NCI-H1092 (cell line): Measurements from ENCODE around the gene EXOC4.
"Not testable (repeated sequence)": the region's sequence is repeated elsewhere in the genome, so short reads cannot be mapped to it uniquely, and the experiment has no call there.

Source experiments
- DNase-seq: peaks from one replicate; lab custom pipeline; 2025; lab: John Stamatoyannopoulos, UW

The EXOC4 gene

DNA sequence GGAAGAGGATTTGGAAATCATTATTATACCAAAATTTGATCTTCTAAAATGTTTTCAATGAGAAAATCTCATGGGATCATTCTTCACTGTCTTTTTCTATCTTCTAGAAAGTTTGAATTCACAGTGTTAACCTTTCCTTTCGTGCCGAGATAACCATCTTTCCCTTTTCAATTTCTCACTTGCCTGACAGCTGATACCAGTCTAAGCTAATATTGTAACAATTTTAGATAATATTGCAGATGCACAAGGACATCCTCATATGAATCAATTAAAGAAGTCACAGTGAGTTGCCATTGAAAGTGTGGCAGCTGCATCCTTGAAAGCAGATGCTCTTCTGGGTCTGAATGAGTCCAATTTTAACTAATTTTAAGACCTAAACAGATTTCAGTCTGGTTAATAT is 734.7 kb downstream of the EXOC4 start:
- no peak for DNase-seq

DNA sequence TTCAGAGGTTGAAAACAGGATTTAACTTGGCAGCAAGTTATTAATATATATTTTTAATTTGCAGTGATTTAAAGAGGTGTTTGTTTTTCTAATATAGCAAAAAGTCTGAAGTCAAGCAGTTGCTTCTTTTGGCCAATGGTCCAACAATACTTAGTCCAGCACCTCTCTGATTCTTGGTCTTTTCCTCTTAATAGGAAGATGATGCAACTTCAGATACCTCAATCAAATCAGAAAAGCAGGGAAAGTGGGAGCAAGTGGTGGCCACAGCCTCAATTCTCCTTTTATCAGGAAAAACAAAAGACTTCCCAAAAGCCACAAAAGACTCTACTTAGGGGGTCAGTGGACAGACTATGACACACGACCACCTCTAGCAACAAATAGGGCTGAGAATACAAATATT is 740.7 kb downstream of the EXOC4 start:
- DNase-seq, result no peak

DNA sequence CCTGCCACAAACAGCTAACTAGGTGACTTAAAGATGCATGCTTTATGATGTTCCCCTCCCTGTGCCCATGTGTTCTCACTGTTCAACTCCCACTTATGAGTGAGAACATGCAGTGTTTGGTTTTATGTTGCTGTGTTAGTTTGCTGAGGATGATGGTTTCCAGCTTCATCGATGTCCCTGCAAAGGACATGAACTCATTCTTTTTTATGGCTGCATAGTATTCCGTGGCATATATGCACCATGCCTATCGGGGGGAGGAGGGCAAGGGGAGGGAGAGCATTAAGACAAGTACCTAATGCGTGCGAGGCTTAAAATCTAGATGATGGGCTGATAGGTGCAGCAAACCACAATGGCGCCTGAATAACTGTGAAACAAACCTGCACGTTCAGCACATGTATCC is 741.2 kb downstream of the EXOC4 start:
- DNase-seq, result not testable (repeated sequence)

DNA sequence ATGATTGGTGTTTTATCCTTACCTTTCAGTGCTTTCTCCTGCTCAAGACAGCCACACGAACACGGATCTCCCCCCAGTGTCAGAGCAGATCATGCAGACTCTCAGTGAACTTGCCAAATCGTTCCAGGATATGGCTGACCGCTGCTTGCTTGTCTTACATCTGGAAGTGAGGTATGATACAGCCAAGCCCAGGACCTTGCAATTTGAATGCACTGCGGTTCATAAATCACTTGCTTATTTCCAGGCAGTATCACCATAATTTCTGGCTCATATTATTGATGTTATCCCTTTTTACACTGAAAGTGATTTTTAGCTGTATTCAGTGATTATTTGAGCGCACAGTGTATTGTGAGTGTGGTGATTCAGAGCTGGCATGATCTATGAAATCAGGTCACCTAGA is 744.6 kb downstream of the EXOC4 start:
- no peak for DNase-seq

DNA sequence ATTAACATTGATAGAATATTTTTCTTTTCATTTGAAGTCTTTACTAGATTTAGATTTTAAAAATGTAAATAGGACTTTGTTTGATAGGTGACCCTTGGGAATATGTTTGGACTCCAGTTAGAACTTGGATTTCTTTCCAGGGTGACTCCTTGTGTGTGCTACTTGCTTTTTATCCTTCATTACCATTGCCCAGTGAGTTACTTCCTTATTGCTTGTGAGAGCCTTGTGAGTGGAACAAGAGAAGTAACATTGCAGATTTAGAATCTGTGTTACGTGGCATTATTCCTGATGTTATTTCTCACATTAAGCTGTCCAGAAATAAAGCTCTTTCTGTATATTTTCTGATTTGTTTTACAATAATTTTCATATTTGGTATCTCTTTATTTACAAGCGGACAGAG is 746.3 kb downstream of the EXOC4 start:
- DNase-seq, result no peak

DNA sequence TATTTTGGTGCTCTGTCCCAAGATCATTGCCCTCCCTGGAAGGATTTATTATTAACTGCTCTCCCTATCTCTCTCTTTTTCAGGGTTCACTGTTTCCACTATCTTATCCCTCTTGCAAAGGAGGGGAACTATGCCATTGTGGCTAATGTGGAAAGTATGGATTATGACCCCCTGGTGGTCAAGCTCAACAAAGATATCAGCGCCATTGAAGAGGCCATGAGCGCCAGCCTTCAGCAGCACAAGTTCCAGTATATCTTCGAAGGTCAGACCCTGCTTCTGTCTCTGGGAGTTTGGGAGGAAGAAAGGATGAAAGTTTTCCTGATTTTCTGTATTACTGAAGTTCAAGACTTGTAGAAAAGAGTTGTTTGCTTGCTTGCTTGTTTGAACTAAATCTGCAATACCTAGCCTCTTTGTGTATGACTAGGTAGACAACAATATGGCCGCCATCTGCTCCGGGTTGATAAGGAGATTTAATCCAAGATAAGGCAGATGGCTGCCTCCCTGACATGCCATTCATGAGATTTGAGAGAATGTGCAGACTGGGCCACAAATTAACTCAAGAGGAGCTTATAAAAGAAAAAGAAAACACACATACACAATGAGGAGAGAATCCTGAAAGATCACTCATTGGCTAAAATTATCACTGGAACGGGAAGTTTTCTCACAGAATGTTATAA is 752.1 kb downstream of the EXOC4 start:
- DNase-seq, result no peak

DNA sequence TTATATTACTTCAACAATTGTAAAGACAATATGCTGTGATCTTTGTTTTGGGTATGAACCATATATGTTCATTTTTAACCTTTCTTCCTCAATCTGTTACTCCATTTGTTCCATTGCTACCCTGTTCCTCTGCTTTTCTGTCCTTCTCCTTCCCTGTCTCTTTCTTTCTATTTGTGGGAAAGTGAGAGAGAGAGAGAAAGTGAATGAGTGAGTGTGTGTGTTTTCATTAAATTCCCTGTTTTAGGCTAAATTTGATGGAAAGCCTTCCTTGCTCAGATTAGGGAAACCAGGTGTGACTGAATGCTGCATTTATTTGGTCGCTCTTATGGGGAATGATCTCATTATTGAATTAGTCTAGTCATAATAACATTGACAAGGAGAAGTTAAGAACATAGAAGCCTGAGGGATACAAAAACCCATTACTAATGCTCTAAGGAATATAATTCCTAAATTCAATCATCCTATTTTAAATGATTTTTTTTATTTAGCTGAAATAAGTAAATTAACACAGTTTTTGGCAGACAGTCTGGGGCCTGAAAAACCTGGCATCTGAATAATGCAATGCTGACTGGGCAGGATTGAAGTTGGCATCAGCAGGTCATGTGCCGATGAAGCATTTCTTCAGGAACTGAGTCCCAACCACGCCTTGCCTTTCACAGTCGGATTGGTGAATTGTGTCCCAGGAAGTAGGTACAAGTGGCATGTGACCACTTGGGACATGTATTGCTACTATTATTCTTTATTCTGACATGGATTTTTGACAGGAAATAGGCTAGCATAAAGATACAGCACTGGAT is 756.6 kb downstream of the EXOC4 start:
- DNase-seq, result no peak

DNA sequence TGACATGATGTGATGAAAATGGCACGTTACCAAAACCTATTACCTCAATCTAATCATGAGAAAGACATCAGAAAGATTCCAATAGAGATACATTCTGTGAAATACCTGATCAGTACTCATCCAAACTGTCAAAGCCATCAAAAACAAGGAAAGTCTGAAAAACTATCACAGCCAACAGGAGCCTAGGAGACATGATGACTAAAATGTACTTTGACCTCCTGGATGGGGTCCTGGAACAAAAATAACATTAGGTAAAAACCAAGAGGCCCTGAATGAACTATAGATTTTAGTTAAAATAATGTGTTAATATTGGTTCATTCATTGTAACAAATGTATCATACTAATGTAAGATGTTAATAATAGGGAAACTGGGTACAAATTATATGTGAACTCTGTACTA is 760.4 kb downstream of the EXOC4 start:
- DNase-seq, result no peak

DNA sequence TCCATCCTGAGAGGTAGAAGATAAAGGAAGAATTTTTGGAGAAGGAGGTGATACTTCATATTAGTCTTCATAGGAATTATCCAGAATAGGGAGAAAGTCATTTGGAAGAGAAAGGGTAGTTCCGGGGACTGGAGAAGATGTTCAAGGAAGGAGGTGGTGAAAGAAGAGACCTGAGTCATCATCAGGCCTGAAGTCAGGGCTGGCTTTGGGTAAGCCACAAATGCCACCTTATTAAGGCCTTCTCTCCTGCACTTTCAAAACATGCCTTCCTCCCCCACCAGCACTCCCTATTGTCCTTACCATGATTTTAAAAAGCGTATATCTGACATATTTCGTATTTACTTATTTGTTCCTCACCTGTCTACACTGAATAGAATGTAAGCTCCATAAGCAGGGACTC is 762.1 kb downstream of the EXOC4 start:
- DNase-seq, result no peak

DNA sequence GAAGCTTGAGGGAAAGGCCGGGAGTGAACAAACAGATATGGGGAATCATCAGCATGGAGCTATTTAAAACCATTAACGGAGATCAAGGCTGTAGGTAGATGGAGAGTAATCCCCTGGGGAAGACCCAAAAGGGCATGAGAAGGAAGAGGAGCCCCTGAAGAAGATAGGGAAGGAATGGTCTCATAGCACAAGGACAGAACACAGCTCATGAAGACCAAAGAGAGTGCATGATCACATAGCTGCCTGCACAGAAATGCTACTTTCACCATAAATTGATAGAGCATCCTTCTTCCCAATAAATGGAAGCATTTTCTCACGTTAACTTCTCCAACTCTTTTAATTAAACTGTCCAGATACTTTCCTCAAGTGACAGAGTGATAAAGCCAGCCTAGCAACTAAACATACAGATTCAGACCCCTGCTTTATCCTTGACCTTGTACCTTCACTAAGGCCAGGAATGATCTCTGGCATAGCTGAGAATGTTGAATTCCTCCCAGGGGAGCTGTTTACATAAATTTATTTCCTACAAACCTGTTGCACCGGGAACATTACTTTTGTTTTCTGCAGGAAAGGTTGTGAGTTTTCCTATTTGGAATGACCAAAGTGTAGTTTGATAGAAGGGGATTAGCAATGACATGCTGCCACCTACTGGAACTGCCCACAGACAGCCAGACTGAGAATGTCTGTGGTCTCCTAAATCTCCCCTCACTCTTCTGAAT is 763.5 kb downstream of the EXOC4 start:
- DNase-seq, result peak; percentile 59

DNA sequence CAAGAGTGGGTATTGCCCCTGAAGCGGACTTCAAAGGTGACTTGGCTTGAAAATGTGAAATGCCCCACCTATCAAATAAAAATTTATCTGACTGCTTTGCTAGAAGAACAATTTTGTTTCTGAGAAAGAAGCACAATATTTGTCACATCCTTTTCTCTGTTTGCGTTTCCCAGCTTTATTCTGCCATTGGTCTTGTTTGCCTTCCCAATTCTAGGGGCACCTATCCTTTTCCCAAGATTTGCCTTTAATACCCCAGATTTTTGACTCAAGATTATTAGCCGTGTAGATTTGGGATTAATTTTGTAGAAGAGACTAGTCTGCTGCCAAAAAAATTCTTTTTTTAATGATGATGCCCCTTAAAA is 764.0 kb downstream of the EXOC4 start:
- DNase-seq, result no peak

DNA sequence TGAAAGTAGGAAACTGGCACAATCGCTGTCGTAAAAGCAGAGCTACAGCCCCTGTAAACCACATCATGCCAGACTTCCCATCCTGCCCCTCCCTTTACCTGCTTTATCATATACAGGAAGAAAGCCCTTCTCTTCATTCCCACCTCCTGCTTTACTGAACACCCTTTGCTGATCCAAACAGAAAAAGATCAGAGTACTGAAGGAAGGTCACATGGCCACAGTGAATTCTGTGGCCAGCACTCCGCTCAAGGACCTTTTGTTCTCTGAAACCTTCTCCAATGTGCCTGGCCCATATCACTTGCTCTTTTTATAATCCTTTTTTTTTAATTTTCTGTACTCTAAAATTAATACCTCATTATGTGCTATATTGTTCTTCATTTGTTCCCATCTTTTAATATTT is 765.4 kb downstream of the EXOC4 start:
- no peak for DNase-seq

DNA sequence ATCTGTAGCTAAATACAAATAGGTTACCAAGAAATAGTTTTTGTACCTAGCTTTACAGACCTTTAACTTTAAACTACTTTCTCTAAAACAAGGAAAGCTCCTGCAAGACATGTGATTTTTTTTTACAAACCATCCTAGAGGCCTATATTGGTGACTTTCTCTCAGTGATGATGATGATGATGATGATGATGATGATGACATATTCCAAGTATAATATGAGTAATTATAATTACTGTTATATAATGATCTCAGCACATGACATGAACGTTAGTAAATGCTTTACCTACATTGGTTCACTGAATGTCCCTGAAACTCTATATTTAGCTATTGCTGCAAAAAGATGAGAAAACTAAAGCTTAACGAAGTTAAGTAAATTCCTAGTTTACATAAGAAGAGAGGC is 766.4 kb downstream of the EXOC4 start:
- DNase-seq, result no peak

DNA sequence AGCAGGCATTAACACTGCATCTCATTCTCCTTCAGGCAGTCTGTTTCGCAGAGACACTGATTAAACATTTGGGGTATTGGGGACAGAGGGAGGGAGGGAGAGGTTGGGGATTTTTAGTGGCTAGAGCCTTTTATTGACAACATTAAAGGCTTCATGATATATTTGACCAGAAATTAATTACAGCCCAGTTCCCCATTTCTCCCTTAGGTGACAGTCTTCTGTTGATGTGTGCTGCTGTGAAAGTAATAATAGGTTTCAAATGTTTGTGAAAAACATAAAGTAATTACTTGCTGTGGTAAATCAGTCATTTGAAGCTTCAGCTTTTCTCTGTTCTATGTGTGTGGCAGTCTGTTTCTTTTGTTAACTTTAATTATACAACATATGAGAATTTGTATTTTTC is 769.0 kb downstream of the EXOC4 start:
- DNase-seq, result no peak

DNA sequence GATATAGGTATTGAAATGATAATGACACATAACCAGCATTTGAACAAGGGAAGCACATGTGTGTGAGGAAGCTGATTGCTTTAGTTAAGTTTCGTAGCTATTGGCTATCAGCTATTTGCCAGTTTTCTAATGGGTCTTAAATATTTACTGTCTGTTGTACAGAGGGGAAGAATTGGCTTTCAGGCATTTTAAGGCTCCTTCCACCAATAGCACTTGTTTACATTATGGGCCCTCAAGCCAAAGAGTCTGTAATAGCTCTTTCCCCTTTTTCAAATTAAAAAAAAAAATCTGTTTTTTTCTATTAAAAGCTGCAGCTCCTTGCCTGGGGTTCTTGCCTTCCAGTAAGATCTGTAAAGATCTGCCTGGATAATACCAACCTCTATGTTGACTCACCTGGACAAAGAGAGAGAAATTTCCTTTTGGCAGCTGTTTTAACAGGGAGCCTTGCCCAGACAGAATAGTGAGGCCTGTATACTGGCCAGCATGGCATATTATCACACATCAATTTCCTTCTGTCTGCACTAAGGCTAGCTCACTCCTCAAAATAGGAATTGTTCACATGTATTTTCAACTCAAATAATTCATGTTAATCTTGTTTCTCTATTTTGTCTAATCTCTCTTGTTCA is 769.5 kb downstream of the EXOC4 start:
- peak; percentile 5 for DNase-seq

DNA sequence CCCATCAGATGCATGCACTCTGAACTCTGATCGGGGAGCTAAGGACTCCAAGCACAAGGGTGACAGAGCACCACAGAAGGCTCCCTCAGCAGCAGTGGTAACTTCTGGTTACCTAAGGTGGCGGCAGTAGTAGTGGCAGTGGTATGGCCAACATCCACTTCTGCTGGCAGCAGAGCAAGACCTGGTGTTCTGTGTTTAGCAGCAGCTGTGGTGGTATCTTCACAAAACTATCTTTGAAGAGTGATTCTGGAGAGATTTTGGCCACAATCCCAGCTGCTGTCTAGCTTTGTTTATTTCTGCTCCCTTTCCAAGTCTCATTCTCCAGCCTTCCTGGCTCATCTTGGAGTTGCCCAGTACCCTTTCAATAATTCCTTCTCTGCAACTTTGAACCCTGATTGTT is 771.9 kb downstream of the EXOC4 start:
- no peak for DNase-seq

DNA sequence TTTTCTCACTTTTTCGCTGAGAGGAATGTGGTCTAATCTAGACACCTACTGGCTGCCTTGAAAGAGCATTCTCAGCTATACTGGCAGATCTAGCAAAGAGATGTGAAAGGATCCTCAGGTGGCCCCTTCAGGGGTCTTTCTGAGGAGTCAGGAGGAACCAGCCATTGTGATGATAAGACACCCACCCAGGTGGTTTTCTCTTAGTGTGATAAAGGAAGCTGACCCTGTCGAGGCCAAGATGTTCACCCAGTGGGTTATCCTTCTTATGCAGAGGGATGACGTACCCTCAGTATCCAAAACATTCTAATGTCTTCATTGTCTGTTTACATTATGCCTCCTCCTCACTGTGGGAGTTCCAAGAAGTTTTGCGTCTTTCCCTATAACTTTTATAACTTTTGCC is 776.0 kb downstream of the EXOC4 start:
- no peak for DNase-seq

DNA sequence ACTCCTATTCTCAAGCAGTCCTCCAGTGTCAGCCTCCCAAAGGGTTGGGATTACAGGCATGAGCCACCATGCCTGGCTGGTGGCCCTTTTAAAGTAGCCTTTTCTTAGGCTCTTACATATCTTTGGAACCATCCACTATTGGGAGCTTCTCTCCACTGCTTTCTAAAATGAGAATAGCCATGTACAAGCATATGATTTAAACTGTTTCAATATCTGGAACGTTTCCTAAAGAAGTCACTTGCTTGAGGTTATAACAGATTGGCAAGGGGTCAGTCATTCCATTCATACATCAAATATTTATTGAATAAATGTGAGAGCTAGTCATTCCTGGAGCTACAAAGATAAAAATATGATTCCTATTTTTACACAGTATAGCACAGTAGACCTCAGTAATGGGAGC is 776.9 kb downstream of the EXOC4 start:
- DNase-seq, result no peak

DNA sequence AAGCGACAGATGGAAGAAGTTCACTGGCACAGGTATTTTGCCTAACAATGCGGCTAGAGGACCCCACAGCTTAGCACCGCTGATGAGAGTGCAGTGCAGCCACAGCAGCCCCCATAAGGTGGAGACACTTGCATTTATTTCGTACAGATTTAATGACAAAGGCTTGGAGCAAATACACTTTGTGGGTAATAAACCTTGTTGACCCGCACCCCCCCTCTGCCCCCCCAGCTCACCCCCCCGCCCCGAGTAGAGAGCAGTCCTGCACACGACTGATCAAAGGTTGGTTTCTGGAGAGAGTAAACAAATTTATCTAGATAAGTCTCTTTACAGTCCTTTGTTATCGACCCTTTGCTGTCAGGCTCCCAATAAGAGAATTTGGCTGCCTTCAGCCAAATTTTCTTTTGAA is 777.6 kb downstream of the EXOC4 start:
- no peak for DNase-seq

DNA sequence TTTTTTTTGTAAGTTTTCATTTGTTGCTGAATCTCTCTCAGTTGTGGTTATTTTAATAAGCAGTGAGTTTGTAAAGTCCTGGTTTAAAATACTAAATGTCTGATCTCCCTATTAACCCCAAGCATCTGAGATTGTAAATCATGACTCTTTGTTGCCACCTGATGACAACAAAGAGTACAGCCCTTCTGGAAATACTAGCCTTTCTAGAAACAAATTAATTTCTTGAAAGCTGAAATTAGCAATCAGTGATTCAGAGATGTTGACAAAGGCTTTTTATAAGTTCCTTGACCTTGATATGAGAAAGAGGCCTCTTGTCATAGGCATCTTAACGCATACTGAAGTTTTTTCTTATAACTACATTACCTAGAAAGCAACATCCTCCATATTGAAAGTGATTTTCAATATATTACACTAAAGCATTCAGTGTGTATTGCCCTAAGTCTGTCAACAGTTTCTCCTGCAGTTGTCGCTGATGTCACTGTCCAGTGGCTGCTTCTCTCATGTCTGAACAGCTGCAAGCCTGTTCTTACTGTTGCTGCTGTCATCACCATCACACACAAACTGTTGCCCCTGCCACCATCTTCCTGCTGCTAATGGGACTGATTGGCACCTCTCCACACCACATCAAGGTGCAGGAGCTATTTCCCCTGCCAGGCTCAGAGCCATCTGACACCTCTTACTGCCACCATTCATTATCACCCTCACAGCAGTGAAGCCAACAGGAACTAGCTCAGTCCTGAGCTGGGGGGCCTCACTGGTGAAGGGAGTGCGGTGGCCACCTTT is 779.1 kb downstream of the EXOC4 start:
- DNase-seq, result peak; percentile 36

DNA sequence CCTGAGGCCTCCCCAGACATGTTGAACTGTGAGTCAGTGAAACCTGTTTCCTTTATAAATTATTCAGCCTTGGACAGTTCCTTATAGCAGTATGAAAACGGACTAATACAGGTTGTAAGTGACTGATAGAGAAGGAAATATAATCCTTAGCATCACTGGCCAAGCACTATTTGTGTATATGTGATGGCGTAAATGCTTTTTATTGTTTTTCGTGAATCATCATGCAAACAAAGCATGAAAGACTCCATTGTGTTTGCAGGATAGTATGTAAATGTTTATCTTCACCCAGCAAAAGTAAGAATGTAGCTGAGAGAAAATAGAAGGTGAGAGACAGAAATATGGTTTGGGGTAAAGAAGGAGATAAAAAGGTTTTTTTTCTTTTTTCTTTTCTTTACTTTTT is 781.8 kb downstream of the EXOC4 start:
- no peak for DNase-seq

DNA sequence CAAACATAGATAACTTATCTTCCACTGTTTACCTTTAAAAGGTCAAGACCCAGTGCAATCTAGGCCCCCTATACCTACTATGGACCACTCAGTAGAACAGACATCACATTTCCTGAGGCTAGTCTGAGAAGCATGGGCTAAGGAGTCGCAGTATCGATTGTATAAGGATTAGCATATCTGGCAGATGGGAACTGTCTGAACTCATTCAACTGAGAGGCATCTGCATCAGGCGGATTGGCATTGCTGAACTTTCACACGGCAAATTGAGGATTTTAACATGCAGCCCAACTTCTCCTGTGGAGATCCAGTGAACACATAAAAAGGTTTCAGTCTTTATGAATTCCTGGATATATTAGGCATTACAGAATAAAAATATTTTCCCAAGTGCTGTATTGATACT is 785.1 kb downstream of the EXOC4 start:
- no peak for DNase-seq
